GM12864 (cell line): ENCODE data around the gene SLC1A7.

Source experiments
- DNase-seq: peaks from one replicate; pipeline ENCODE4 v3.0.0-alpha.2; 2011; ENCODE audit warnings: low read depth
- H3K4me3 ChIP-seq: 2 replicates; pipeline ENCODE4 v1.5.1; 2011; ENCODE audit warnings: mild to moderate bottlenecking, low read depth, low read length, control low read depth
- CTCF ChIP-seq: IDR thresholded peaks from 2 replicates; pipeline ENCODE4 v1.5.1; 2011; ENCODE audit warnings: low read depth, mild to moderate bottlenecking, moderate library complexity, low read length, control low read depth, inconsistent platforms; ENCODE audit errors: missing control alignments

SLC1A7 gene

DNA sequence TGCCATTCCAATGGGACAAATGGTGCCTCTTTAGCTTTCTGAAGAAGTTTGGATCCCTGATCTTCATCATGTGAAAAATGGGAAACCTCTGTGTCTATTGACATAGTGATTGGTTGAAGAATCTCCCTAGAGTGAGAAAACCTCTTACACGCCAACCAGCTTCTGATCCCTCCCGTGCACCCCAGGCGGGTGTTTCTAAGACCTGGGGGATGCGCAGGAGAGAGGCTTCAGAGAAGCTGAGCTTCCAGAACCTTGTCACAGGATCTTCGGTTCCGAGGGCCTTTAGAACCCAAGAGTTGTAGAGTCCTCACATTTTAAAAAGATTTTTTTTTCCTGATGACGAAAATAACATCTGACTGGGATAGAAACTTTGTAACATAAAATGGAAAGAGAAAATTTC lies 69.2 kb downstream of the SLC1A7 start:
- H3K4me3 ChIP-seq = no peak overlapping the region
- no peak for TF ChIP-seq CTCF
- DNase-seq = no peak

DNA sequence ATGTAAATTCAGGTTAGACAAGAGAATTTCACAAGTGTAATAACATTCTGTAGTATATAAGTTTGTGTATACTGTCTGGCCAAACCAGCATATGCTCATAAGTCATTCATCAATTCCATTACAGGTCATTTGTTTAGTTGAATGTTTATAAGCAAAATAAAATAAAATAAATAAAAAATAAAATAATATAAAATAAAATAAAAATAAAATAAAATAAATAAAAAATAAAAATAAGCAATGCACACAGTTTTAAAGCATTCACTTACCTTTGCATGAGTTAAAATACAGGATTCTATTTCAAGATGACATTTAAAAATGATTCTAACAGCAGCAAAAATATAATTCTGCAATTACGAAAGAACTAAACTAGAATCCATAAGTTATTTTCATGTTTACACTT lies 70.5 kb downstream of the SLC1A7 start:
- DNase-seq = no peak
- H3K4me3 ChIP-seq = no peak overlapping the region
- no peak for TF ChIP-seq CTCF

GRCh38 chr1:53071167-53071865 lies 71.1 kb downstream of the SLC1A7 start:
- no peak for DNase-seq
- no peak overlapping the region for H3K4me3 ChIP-seq
- no peak for TF ChIP-seq CTCF

DNA sequence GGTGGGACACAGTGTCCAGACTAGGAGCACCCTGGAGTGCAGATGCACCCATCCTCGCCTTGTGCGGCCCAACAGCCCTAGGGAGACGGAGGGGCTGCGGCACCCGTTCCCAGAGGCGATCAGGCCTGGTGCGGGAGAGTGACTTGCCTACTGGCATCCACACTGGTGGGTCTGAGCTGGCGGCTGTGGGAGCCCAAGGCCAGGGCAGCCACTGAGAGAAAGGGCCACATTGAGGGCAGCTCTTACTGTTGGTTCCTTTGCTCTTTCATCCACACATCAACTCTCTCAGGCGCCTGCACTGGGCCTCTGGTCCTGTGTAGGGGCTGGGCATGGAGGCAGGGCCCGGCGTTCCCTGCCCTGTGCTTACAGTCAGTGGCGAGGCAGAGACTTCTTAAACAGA lies 71.8 kb downstream of the SLC1A7 start:
- no peak for DNase-seq
- TF ChIP-seq CTCF = no peak

GRCh38 chr1:53069663-53070327 lies 72.6 kb downstream of the SLC1A7 start:
- TF ChIP-seq CTCF = no peak
- H3K4me3 ChIP-seq = no peak overlapping the region
- no peak for DNase-seq

More for the DNA sequence above, 71.8 kb downstream of the SLC1A7 start:
- H3K4me3 ChIP-seq = no peak overlapping the region

- no peak overlapping the region for H3K4me3 ChIP-seq
- DNase-seq = no peak
- no peak for TF ChIP-seq CTCF
These were observed 73.2 kb downstream of the SLC1A7 start for GRCh38 chr1:53069265-53069662.
